ENCODE data around the gene NAA60.

DNA sequence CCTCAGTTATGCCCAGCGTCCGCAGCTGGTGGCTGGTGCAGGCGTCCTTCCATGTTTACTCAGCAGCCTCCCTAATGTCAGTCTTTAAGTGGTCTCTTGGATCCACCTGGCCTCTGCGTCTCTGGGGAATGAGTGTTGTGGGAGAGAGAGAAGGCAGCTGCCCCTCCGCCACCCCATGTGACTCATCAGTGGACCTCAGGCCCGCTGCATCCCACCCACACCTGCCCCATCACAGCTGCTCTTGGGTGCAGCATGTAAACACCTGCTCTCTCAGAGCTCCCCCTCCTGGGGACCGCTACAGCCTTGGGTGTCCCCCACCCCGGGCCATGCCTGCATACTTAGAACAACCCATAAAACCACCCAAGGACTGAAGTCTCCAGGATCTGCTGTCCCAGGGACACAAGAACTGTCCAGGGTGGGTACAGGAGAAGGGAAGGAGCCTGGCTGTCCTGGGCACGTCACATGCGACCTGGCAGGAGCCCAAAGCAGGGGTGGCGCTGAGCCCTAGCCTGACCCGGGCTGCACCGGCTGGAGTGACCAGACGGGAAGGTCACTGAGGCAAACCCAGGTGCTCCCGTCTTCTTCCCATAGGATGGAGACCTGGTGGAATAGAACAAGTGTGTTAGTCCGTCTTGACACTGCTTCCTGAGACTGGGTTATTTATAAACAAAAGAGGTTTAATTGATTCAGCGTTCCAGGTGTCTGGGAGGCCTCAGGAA lies 47.6 kb downstream of the NAA60 start:
- no peak for TF ChIP-seq POLR2A (IDR thresholded peaks at IDR 0.05)
- TF ChIP-seq, protein P1, sequence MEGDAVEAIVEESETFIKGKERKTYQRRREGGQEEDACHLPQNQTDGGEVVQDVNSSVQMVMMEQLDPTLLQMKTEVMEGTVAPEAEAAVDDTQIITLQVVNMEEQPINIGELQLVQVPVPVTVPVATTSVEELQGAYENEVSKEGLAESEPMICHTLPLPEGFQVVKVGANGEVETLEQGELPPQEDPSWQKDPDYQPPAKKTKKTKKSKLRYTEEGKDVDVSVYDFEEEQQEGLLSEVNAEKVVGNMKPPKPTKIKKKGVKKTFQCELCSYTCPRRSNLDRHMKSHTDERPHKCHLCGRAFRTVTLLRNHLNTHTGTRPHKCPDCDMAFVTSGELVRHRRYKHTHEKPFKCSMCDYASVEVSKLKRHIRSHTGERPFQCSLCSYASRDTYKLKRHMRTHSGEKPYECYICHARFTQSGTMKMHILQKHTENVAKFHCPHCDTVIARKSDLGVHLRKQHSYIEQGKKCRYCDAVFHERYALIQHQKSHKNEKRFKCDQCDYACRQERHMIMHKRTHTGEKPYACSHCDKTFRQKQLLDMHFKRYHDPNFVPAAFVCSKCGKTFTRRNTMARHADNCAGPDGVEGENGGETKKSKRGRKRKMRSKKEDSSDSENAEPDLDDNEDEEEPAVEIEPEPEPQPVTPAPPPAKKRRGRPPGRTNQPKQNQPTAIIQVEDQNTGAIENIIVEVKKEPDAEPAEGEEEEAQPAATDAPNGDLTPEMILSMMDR (IDR thresholded peaks at IDR 0.05): no peak

Measured in stomach (tissue), 4 donors.